ENCODE measurements around the gene ZNF804A.

GRCh38 chr2:184769686-184770085 is 171.4 kb downstream of the ZNF804A start:
- TF ChIP-seq CTCF (IDR thresholded peaks at IDR 0.05) (no peak), POLR2A (IDR thresholded peaks at IDR 0.05) (no peak)

Data from uterus (tissue), 2 donors.